M059J (cell line): Measurements from ENCODE around the gene PFN3. TPM values are rescaled to one million over a fixed set of nuclear protein-coding genes. Genes with fewer than 3 reads are reported as not detected.

Experiments used
- DNase-seq: peaks from one replicate; pipeline ENCODE4 v3.0.0-alpha.2; 2012; ENCODE audit warnings: low read depth
- total RNA-seq: library from RNA; depleted of rRNA; stranded (reverse); fragments of >200 nt; shearing (Covaris generic); gene quantifications from 2 replicates; pipeline ENCODE4 v1.2.3, GENCODE V29; 2014

The PFN3 gene
- total RNA-seq, 1 experiment from 2014 or later, result not detected

- DNase-seq, result no peak
These were observed 26.7 kb downstream of the PFN3 start for GRCh38 chr5:177373806-177374205.

DNA sequence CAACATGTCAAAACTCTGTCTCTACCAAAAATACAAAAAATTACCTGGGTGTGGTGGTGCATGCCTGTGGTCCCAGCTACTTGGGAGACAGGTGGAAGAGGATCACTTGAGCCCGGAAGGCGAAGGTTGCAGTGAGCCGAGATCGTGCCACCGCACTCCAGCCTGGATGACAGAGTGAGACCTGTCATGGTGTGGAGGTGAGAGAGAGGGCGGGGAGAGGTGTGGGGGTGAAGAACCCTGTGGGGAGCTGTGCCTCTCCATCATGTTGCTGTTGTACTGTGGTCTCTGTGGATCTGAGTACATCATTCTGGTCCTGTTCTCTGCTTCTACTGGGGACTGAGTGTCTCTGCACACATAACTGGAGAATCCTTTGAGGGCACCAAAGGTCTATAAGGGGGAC is 27.6 kb downstream of the PFN3 start:
- no peak for DNase-seq

GRCh38 chr5:177372034-177372896 is 28.2 kb downstream of the PFN3 start:
- no peak for DNase-seq

GRCh38 chr5:177371120-177372033 is 29.1 kb downstream of the PFN3 start:
- no peak for DNase-seq

GRCh38 chr5:177370488-177371119 is 29.9 kb downstream of the PFN3 start:
- DNase-seq, result peak; percentile 79

- no peak for DNase-seq
These were observed 30.6 kb downstream of the PFN3 start for GRCh38 chr5:177369645-177370440.

DNA sequence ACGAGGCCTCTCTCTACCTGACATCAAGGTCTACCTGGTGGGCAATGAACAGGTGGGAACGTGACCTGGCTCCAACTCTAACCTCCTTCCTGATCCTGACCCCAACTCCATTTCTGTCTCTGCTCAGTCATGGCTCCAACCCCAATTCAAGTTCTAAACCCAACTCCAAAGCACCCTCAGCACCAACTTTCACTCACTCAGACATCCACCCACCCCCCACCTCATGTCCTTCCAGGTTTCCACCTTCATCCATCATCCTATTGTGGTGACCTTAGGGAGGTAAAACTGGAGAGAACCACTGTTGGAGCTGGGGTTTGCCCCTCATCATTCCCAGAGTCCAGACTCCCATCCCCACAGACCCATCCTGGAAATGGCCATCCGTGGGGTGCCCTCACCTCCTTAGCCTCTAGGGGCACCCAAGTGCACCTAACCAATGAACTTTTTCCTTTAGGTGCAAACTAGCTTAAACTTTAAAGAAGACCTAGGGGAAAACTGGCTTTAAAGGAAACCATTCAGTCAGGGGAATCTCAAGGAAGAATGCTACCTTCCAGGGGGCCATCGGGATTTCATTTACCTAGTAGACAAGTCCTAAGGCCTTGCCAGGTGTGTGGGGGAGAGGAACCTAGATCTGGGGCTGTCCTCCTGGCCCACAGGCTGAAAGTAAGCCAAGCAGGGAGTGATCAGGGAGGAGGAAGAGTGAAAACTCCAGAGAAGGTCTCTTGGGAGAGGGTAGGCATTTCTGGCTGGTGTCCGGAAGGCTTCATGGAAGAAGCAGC is 31.4 kb downstream of the PFN3 start:
- peak; percentile 47 for DNase-seq

- no peak for DNase-seq
These were observed 32.2 kb downstream of the PFN3 start for GRCh38 chr5:177367981-177368868.

GRCh38 chr5:177367323-177367848 is 33.1 kb downstream of the PFN3 start:
- DNase-seq, result no peak

DNA sequence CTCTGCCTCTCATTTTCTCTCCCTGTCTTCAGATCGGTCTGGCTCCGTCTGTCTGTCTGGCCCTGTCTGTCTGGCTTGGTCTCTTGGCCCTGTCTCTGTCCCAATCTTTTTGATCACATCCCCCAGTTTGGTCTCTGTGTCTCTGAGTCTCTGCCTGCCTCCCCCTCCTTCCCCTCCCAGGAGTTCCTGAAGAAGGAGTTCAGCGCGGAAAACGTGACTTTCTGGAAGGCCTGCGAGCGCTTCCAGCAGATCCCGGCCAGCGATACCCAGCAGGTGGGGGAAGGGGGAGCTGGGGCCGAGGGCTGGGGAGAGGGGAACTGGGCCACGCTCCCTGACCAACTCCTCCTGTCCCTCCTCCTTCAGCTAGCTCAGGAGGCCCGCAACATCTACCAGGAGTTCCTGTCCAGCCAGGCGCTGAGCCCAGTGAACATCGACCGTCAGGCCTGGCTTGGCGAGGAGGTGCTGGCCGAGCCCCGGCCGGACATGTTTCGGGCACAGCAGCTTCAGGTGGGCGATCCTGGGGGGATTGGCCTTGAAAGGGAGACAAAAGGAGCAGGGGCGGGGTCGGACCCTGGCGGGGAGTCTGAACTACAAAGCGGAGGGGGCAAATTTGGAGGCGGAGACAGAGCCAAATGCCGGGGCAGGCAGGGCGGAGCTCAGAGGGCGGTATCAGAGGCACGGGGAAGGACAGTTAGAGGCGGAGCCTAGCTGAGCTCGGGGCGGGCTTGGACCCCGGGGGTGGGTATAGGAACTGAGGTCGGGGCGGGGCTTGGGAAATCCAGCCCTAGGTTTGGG is 33.7 kb downstream of the PFN3 start:
- DNase-seq, result peak; percentile 65

DNA sequence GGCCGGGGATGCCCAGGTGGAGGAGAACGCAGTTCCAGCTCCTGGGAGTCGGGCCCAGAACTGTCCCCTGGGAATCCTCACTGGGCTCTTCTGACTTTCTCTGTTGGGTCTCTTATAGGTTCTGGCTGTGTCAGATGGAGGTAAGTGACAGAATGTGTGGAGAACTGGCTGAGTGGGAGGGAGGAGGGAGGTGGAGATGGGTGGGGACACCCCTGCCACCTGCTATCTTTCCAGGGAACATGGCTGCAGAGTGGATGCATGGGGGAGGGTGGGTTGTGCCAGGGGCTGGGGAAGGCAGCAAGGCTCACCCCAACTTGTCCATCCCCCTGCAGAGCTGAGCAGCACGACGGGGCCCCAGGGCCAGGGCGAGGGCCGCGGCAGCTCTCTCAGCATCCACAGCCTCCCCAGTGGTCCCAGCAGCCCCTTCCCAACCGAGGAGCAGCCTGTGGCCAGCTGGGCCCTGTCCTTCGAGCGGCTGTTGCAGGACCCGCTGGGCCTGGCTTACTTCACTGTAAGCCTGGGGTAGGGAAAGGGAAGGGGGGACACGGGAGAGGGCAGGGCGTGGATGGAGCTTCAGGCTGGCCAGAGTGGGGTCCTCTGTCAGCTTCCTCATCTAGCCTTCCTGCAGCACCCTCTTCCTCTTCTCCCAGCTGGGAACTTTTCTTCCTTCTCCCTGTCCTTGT is 34.5 kb downstream of the PFN3 start:
- DNase-seq, result no peak

GRCh38 chr5:177364159-177364962 is 36.1 kb downstream of the PFN3 start:
- peak; percentile 43 for DNase-seq

DNA sequence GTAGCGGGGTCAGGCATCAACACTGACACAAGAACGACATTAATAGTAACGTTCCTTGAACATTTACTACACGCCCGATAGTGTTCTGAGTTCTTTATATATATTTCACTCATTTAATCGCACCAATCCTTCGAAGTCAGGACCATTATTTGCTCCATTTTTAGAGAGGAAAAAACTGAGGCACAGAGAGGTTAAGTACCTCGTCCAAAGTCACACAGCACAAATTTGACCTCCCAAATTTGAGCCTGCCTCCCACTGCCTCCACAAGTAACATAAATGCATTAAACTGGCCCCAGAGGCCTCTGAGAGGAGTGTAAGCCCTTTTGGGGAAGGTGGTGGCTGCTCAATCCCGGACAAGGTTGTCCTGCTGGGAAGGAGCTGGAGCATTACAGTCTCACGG is 36.9 kb downstream of the PFN3 start:
- no peak for DNase-seq

GRCh38 chr5:177362610-177363507 is 37.6 kb downstream of the PFN3 start:
- DNase-seq, result no peak

- no peak for DNase-seq
These were observed 38.2 kb downstream of the PFN3 start for GRCh38 chr5:177362292-177362609.
